GM12864 (cell line): ENCODE data around the gene VTI1A.

Source experiments
- DNase-seq: peaks from one replicate; pipeline ENCODE4 v3.0.0-alpha.2; 2011; ENCODE audit warnings: low read depth
- H3K4me3 ChIP-seq: 2 replicates; pipeline ENCODE4 v1.5.1; 2011; ENCODE audit warnings: mild to moderate bottlenecking, low read depth, low read length, control low read depth
- CTCF ChIP-seq: IDR thresholded peaks from 2 replicates; pipeline ENCODE4 v1.5.1; 2011; ENCODE audit warnings: low read depth, mild to moderate bottlenecking, moderate library complexity, low read length, control low read depth, inconsistent platforms; ENCODE audit errors: missing control alignments

VTI1A gene

GRCh38 chr10:112785089-112785488 is 338.1 kb downstream of the VTI1A start:
- DNase-seq = no peak
- H3K4me3 ChIP-seq = no peak overlapping the region
- TF ChIP-seq CTCF = no peak

DNA sequence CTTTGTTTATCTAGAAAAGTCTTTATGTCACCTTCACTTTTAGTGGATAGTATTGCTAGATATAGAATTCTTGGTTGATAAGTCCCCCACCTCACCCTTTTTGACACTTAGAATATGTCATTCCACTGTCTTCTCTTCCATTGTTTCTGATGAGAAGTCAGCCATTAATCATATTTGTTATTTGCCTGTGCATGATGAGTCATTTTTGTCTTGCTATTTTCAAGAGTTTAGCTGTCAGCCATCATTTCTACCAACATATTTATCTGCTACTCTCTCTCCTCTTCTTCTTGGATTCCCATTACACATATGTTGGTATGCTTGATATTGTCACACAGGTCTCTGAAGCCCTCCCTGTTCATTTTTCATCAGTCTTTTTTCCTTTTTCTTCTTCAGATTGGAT is 342.2 kb downstream of the VTI1A start:
- no peak for TF ChIP-seq CTCF
- no peak for DNase-seq
- H3K4me3 ChIP-seq = no peak overlapping the region

DNA sequence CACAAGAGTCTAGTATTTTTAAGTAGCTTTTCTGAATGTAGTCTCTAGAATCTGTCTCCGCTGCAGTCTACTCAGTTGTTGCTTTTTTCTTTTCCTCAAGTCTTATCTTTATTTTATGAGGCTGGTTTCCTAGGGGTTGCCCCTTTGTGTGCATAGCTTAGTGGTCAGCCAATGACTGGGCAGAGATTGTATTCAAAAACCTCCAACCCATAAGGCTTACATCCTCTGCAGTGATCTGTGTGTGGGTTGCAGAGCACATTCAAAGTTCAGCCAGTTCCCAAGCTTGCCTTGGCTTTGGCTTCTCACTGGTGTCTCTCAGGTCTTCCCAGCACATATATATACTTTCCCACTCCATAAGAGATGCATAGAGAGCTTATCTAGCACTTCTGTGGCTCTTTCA is 343.0 kb downstream of the VTI1A start:
- no peak for DNase-seq
- no peak overlapping the region for H3K4me3 ChIP-seq
- no peak for TF ChIP-seq CTCF

- no peak overlapping the region for H3K4me3 ChIP-seq
- TF ChIP-seq CTCF = no peak
Observed at GRCh38 chr10:112790921-112791320, 343.9 kb downstream of the VTI1A start.

GRCh38 chr10:112791447-112791846 is 344.4 kb downstream of the VTI1A start:
- TF ChIP-seq CTCF = no peak
- DNase-seq = no peak
- no peak overlapping the region for H3K4me3 ChIP-seq

More at GRCh38 chr10:112790921-112791320, 343.9 kb downstream of the VTI1A start:
- DNase-seq = no peak

DNA sequence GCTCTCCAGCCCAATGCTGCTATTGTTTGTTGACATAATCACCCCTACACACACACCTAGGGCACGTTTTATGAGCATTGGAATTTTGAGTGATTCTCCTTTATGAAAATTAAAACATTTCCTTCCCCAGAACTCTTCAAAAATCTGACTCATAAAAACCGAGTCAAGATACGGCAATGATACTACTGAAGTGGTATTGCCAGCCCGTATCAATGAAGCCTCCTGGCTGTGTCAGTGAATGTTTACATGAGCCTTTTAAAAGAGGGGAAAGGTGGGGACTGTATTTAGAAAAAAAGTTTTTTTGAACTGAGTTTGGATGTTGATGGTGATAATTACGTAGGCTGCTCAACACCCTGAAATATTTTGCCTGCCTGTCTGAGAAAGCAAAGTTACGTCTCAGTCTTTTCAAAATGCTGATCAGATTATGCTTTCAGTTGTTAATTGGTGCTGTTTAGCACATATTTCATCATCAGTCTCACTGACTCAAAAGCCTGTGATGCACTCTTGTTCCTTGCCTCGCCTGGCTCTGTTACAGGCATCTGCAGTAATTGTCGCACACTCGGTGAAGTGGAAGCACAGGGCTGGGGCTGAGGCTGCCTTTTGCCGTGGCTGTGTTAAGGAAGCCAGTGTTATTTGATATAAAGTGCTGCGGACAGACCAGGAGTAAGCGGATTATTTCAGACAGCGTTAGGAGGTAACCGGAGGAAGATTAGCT is 345.6 kb downstream of the VTI1A start:
- no peak for TF ChIP-seq CTCF
- no peak overlapping the region for H3K4me3 ChIP-seq
- no peak for DNase-seq
